ENCODE measurements around the gene KREMEN1.

GRCh38 chr22:29197096-29197495 lies 124.3 kb downstream of the KREMEN1 start:
- TF ChIP-seq POLR2AphosphoS5 (IDR thresholded peaks at IDR 0.05; ENCODE audit: borderline replicate concordance, low read depth, low read length): no peak
- TF ChIP-seq EZH2 (IDR thresholded peaks at IDR 0.05): no peak

All from SK-N-MC (cell line).